Neuronal stem cell (in vitro differentiated cells): ENCODE data around the gene MC2R.

Source experiments
- DNase-seq: peaks from one replicate; pipeline ENCODE4 v3.0.0-alpha.2; 2013; ENCODE audit warnings: low spot score
- H2AFZ ChIP-seq: one replicate; pipeline ENCODE4 v1.6.1; 2013; ENCODE audit warnings: mild to moderate bottlenecking, low read length, inconsistent platforms
- H2AK5ac ChIP-seq: 2 replicates; pipeline ENCODE4 v1.6.1; 2013; ENCODE audit warnings: low read depth, mild to moderate bottlenecking, inconsistent platforms, low read length, moderate library complexity, mixed read lengths
- H2BK120ac ChIP-seq: 2 replicates; pipeline ENCODE4 v1.6.1; 2013; ENCODE audit warnings: low read depth, mild to moderate bottlenecking, inconsistent platforms, low read length, moderate library complexity, mixed read lengths
- H2BK12ac ChIP-seq: one replicate; pipeline ENCODE4 v1.6.1; 2013; ENCODE audit warnings: low read length, inconsistent platforms
- H2BK15ac ChIP-seq: 2 replicates; pipeline ENCODE4 v1.6.1; 2013; ENCODE audit warnings: mild to moderate bottlenecking, low read length, inconsistent platforms, mixed read lengths
- H2BK5ac ChIP-seq: one replicate; pipeline ENCODE4 v1.6.1; 2013; ENCODE audit warnings: inconsistent platforms, mild to moderate bottlenecking, low read length, moderate library complexity
- H3K14ac ChIP-seq: one replicate; pipeline ENCODE4 v1.6.1; 2013; ENCODE audit warnings: low read length, inconsistent platforms
- H3K18ac ChIP-seq: 2 replicates; pipeline ENCODE4 v1.6.1; 2013; ENCODE audit warnings: low read length, inconsistent platforms
- H3K23ac ChIP-seq: 2 replicates; pipeline ENCODE4 v1.6.1; 2013; ENCODE audit warnings: low read depth, mild to moderate bottlenecking, mixed read lengths, low read length, inconsistent platforms; ENCODE audit not compliant: poor library complexity
- H3K27ac ChIP-seq: replicated peaks from 3 replicates; pipeline ENCODE4 v1.5.1; 2013; ENCODE audit warnings: low read length, inconsistent platforms
- H3K27me3 ChIP-seq, 3 experiments: 2 replicates each; pipeline ENCODE4 v1.6.1; 2013; ENCODE audit warnings: low read length in 3 of 3, mild to moderate bottlenecking in 2 of 3, inconsistent platforms in 1 of 3, low read depth in 1 of 3, mixed read lengths in 1 of 3, moderate library complexity in 1 of 3; ENCODE audit not compliant: control insufficient read depth in 3 of 3, insufficient read depth in 3 of 3
- H3K36me3 ChIP-seq, 2 donors: replicated peaks in 1 of 2; 2 replicates each; pipeline ENCODE4 v1.6.1; 2013; ENCODE audit warnings: low read length in 2 of 2; ENCODE audit not compliant: control insufficient read depth in 2 of 2, insufficient read depth in 2 of 2
- H3K4ac ChIP-seq: 2 replicates; pipeline ENCODE4 v1.6.1; 2013; ENCODE audit warnings: inconsistent platforms, mild to moderate bottlenecking, low read length, moderate library complexity
- H3K4me1 ChIP-seq, 2 donors: 1 replicate in 1 of 2; 2 replicates in 1 of 2; pipeline ENCODE4 v1.6.1; 2013; ENCODE audit warnings: low read length in 2 of 2, low read depth in 1 of 2; ENCODE audit not compliant: control insufficient read depth in 2 of 2, insufficient read depth in 1 of 2
- H3K4me2 ChIP-seq: one replicate; pipeline ENCODE4 v1.6.1; 2013; ENCODE audit warnings: mild to moderate bottlenecking, low read length, inconsistent platforms; ENCODE audit not compliant: insufficient read depth, poor library complexity, severe bottlenecking
- H3K4me3 ChIP-seq, 2 donors: 2 replicates each; pipeline ENCODE4 v1.5.1; 2013; ENCODE audit warnings: low read length in 2 of 2, mild to moderate bottlenecking in 2 of 2, inconsistent platforms in 1 of 2, moderate library complexity in 1 of 2
- H3K79me1 ChIP-seq: one replicate; pipeline ENCODE4 v1.6.1; 2013; ENCODE audit warnings: low read depth, mild to moderate bottlenecking, inconsistent platforms, low read length, moderate library complexity
- H3K9ac ChIP-seq: one replicate; pipeline ENCODE4 v1.6.1; 2013; ENCODE audit warnings: mild to moderate bottlenecking, low read depth, low read length, inconsistent platforms; ENCODE audit not compliant: poor library complexity
- H3K9me3 ChIP-seq, 2 donors: replicated peaks in 1 of 2; 2 replicates each; pipeline versions ENCODE3 to v1.6.1; 2013; ENCODE audit warnings: low read length in 2 of 2, mild to moderate bottlenecking in 2 of 2, inconsistent platforms in 1 of 2, low read depth in 1 of 2, mixed read lengths in 1 of 2, moderate library complexity in 1 of 2; ENCODE audit not compliant: control insufficient read depth in 2 of 2, insufficient read depth in 1 of 2
- H4K8ac ChIP-seq: one replicate; pipeline ENCODE4 v1.6.1; 2013; ENCODE audit warnings: low read depth, mild to moderate bottlenecking, inconsistent platforms, low read length, moderate library complexity
- H4K91ac ChIP-seq: one replicate; pipeline ENCODE4 v1.6.1; 2013; ENCODE audit warnings: low read length, low read depth, mild to moderate bottlenecking, inconsistent platforms; ENCODE audit not compliant: poor library complexity
- WGBS, 2 donors: extraction: QIAGEN DNeasy Blood & Tissue Kit; methylation state at CpG; one replicate each; pipeline ENCODE4 v1.1.7; 2013; ENCODE audit warnings: missing lambda C conversion rate in 2 of 2, mixed read lengths in 1 of 2; ENCODE audit not compliant: insufficient read length in 2 of 2, insufficient replicate concordance in 1 of 2; ENCODE audit errors: extremely low coverage in 2 of 2; 5-methylcytosine and 5-hydroxymethylcytosine counted together

Gene MC2R

DNA sequence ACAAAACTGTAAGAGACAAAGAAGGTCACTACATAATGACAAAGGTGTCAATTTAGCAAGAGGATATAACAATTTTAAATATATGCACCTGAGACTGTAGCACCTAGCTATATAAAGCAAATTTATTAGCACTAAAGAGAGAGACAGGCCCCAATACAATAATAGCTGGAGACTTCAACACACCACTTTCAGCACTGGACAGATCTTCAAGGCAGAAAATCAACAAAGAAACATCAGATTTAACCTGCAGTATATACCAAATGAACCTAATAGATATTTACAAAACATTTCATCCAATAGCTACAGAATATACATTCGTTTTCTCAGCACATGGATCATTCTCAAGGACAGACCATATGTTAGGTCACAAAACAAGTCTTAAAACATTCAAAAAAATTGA, 14.7 kb downstream of the MC2R start:
- no peak overlapping the region for H2BK5ac ChIP-seq
- H3K4me2 ChIP-seq, result no peak overlapping the region
- H3K79me1 ChIP-seq, result no peaks in the 10 kb centered on the region
- no peak overlapping the region for H2BK120ac ChIP-seq
- no peak overlapping the region for H2BK15ac ChIP-seq
- DNase-seq, result no peak
- no peak overlapping the region for H4K8ac ChIP-seq
- no peak overlapping the region for H3K23ac ChIP-seq
- H3K36me3 ChIP-seq, result no peaks in the 10 kb centered on the region
- no peak overlapping the region for H3K18ac ChIP-seq
- H3K9ac ChIP-seq, result no peak overlapping the region
- H2AK5ac ChIP-seq, result no peak overlapping the region
- WGBS, 2 donors, result no CpG with 5 or more reads among the region's 1 CpG
- H2AFZ ChIP-seq, result no peak overlapping the region
- H2BK12ac ChIP-seq, result no peak overlapping the region
- H4K91ac ChIP-seq, result no peak overlapping the region
- no peaks in the 10 kb centered on the region for H3K27me3 ChIP-seq
- no peak overlapping the region for H3K27ac ChIP-seq
- no peaks in the 10 kb centered on the region for H3K4me1 ChIP-seq
- H3K9me3 ChIP-seq, result no peaks in the 10 kb centered on the region
- no peak overlapping the region for H3K4ac ChIP-seq
- H3K4me3 ChIP-seq, result no peak overlapping the region
- no peak overlapping the region for H3K14ac ChIP-seq

DNA sequence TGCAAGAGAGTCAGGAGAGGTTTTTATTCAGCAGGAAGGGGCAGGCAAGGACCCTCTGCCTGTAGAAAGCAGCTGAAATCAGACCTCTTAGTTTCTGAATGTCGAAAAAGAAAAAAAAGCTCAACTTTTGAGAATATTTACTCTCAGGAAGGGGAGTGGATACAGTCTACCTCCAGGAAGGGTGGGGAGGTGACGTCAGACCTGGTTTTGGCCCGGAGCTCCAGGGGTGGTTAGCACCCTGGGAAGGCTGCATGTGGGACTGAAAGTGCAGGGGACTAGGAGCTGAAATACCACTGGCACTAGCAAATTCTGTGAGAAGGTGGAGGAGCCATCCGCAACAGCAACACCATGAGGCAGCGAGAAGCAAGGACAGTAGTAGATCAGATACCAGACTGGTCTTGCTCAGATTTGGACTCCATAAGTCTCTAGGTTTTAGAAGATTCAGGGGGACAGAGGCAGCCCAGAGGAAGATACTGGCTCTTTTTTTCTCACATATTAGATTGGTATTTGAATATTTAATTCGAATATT, 19.8 kb downstream of the MC2R start:
- H3K23ac ChIP-seq, result no peak overlapping the region
- H2BK15ac ChIP-seq, result no peak overlapping the region
- no peak overlapping the region for H2AFZ ChIP-seq
- H3K14ac ChIP-seq, result no peak overlapping the region
- no peaks in the 10 kb centered on the region for H3K9me3 ChIP-seq
- no peak overlapping the region for H2BK12ac ChIP-seq
- no peak overlapping the region for H2BK5ac ChIP-seq
- no CpG with 5 or more reads among the region's 6 CpGs for WGBS, 2 donors
- no peaks in the 10 kb centered on the region for H3K27me3 ChIP-seq
- no peak overlapping the region for H3K4ac ChIP-seq
- H3K4me1 ChIP-seq, result no peaks in the 10 kb centered on the region
- no peak overlapping the region for H2AK5ac ChIP-seq
- H3K79me1 ChIP-seq, result no peaks in the 10 kb centered on the region
- H4K8ac ChIP-seq, result no peak overlapping the region
- no peak overlapping the region for H4K91ac ChIP-seq
- no peak overlapping the region for H3K18ac ChIP-seq
- H3K36me3 ChIP-seq, result no peaks in the 10 kb centered on the region
- no peak overlapping the region for H2BK120ac ChIP-seq
- no peak overlapping the region for H3K27ac ChIP-seq
- no peak overlapping the region for H3K4me3 ChIP-seq
- H3K9ac ChIP-seq, result no peak overlapping the region
- no peak overlapping the region for H3K4me2 ChIP-seq
- DNase-seq, result no peak

DNA sequence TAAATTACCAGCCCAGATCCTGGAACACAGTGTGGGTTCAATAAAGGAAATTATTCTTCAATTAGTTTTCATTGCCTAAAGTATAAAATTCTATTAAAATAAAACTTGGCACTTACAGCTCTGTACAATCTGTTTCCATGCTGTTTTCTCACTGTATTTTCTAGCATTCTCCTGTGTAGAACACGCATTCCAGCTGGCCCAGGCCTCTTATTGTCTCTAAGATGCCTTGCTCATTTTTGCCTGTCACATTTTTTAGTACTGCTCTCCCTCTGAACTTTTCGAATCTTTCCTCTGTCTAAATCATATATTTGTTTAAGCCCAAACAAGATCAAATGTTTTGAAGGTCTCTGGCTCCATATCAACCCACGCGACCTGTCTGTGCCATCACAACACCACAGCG, 20.8 kb downstream of the MC2R start:
- Histone ChIP-seq H2AK5ac (no peak overlapping the region), H3K9me3 (no peaks in the 10 kb centered on the region), H2BK12ac (no peak overlapping the region), H2BK15ac (no peak overlapping the region), H3K4ac (no peak overlapping the region), H3K9ac (no peak overlapping the region), H2BK5ac (no peak overlapping the region), H2BK120ac (no peak overlapping the region), H3K23ac (no peak overlapping the region), H3K4me2 (no peak overlapping the region), H3K4me3 (no peak overlapping the region), H3K27ac (no peak overlapping the region), H3K4me1 (peaks cover 0 to 1% of the 10 kb centered on the region in 2 donors), H3K18ac (no peak overlapping the region), H4K8ac (no peak overlapping the region), H4K91ac (no peak overlapping the region), H3K27me3 (no peaks in the 10 kb centered on the region), H3K14ac (no peak overlapping the region), H3K79me1 (no peaks in the 10 kb centered on the region), H2AFZ (no peak overlapping the region), H3K36me3 (no peaks in the 10 kb centered on the region)
- DNase-seq, result no peak
- WGBS, 2 donors, result no CpG with 5 or more reads among the region's 5 CpGs

DNA sequence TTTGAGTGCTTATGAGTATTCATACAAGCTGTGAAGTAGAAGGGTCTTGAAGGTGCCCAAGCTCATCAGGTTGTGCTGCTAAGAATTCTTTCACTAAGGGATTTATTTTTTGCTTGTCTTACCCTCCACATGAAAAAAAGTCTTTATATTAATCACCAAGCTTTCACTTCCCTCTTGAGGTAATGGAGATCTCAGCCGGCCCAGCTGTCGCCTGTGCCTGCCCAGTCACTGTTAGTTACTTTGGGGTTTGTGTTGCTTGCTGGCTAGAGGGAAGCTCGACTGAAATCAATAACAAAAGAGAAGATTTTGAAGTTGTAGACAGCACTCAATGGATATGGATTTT, 21.9 kb downstream of the MC2R start:
- Histone ChIP-seq H3K9me3 (no peaks in the 10 kb centered on the region), H3K18ac (no peak overlapping the region), H3K4me2 (no peak overlapping the region), H2BK5ac (no peak overlapping the region), H2BK120ac (no peak overlapping the region), H3K4ac (no peak overlapping the region), H3K9ac (no peak overlapping the region), H3K27ac (no peak overlapping the region), H3K14ac (no peak overlapping the region), H3K4me1 (peaks cover 0 to 1% of the 10 kb centered on the region in 2 donors), H2BK15ac (no peak overlapping the region), H4K91ac (no peak overlapping the region), H3K4me3 (no peak overlapping the region), H3K36me3 (no peaks in the 10 kb centered on the region), H2BK12ac (no peak overlapping the region), H3K79me1 (no peaks in the 10 kb centered on the region), H3K27me3 (no peaks in the 10 kb centered on the region), H4K8ac (no peak overlapping the region), H3K23ac (no peak overlapping the region), H2AK5ac (no peak overlapping the region), H2AFZ (no peak overlapping the region)
- no peak for DNase-seq
- WGBS, 2 donors, result no CpG with 5 or more reads among the region's 3 CpGs
